ENCODE results near the gene ACE.
"Not testable (repeated sequence)": the region's sequence is repeated elsewhere in the genome, so short reads cannot be mapped to it uniquely, and the experiment has no call there.

Gene ACE

DNA sequence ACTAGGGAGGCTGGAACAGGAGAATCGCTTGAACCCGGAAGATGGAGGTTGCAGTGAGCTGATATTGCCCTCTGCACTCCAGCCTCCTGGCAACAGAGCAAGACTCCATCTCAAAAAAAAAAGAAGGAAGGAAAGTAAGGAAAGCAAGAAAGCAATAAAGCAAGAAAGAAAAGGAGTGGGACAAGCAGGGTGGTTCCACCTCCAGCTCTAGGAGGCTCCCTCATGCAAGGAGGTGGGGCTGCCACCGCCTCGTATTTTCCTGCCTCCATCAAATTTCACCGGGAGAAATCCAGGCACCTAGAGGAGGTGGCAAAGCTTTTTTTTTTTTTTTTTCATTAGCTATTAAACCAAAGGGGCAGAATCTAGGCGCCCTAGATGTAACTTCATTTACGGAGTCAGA is 31.8 kb upstream of the ACE start:
- DNase-seq, result no peak

DNA sequence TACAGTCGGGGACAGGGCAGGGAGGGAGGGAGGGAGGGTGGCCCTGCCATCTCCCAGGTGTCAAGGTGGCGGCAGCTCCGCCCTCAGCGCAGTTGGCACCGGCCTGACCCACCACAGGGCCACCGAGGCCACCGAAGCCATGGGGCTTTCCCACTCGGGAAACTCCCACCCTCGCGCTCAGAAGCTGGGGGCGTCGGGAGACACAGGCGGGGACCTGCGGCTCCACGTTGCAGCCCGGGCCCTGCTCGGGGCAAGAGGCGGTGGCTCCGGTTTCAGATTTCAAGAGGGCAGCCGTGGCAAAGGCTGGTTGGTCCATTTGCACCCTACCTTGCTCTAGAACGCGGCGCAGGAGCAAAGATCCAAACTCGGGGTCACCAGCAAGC is 31.3 kb upstream of the ACE start:
- DNase-seq, result peak; percentile 18

GRCh38 chr17:63445954-63446752 is 30.7 kb upstream of the ACE start, which contains the start of gene CYB561:
CYB561 (minus strand) TSS chr17:63446306; CDS start chr17:63437547, 8,759 bp downstream.
- peak; percentile 78 for DNase-seq

DNA sequence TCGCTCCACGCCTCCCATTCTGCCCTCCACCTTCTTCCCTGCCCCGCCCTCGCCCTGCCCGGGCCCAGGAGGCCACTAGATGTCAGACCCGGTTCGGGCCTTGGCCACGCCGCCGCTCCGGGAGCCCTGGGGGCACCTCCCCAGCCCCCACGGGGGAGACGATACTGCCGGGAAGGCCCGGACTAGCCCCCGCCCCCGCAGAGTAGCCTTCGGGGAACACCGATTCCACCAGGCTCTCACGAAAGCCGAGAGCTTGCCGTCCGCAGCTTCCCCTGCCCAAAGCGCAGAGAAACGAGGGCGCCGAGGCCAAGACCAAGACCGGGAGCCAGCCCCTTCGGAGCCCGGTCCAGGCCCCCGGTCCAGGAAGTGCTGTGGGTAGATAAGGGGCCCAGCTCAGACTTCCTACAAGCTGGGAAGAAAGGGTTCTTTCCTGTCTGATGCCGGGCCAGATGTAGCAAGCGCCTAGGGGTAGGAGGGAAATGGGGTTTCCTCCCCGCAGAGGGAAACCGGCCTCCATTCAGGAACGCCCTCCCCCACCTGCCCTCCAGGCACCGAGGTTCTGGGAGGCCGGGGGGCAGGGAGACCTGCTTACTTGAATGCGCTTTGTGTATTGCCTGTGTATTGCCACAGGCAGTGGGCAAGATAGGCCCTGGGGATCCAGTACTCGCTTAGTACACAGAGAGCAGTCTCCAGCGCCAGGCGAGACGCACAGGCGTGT is 29.9 kb upstream of the ACE start:
- peak; percentile 46 for DNase-seq

DNA sequence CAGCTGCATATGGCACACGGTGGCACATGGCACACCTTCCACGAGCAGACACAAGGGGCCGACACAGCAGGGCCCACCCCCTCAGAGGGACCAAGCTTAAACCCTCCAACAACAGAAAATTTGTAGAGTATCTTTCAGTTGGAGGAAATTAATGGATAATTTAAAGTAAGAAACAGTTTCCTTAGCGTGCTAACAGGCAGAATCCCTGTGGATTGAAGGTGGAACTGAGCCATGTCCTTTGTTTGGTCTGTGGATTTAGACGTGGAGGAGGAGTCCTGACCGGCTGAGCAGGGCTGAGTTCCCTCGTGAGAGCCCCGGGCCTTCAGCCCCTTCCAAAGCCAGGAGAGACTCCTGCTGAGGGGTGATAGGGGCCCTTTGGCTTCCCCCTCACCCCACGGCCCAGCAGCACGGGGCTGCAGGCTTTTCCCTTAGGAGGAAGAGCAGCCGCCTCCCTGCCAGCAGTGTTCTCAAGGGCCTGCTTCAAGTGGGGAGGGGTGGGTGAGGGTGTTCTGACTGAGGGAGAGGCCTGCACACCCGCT is 29.3 kb upstream of the ACE start:
- DNase-seq, result no peak

GRCh38 chr17:63448655-63449054 is 28.2 kb upstream of the ACE start:
- no peak for DNase-seq

GRCh38 chr17:63450551-63450950 is 26.3 kb upstream of the ACE start:
- no peak for DNase-seq

GRCh38 chr17:63451150-63451549 is 25.7 kb upstream of the ACE start:
- DNase-seq, result no peak

- DNase-seq, result no peak
Observed at GRCh38 chr17:63452046-63452961, 24.6 kb upstream of the ACE start.

DNA sequence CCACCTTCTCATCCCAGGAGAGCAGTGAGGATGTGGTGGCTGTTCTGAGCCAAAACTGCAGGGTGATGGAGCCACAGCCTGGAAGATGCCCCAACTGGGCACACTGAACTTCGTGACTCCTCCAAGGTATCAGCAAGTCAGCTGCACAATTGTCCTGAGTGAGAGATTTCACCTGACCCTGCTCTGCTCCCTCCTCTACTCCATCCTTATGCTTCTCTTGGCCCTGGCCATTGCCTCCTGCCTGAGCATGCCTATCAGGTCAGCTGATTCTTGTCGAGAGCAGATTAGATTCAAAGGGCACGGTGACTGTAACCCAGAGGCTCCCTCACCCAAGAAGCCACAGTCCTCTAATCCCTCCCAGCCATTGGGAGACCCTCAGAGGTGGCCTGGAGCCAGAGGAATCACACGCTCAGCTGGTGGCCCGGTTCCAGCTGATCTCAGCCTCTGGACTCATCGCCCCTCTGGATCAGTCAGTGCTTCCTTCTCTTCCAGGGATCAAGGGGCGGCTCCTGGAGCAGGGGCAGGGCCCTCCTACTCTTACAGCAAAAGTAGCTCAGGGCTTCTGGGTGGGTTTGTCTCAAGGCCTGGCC is 23.8 kb upstream of the ACE start:
- DNase-seq, result no peak

DNA sequence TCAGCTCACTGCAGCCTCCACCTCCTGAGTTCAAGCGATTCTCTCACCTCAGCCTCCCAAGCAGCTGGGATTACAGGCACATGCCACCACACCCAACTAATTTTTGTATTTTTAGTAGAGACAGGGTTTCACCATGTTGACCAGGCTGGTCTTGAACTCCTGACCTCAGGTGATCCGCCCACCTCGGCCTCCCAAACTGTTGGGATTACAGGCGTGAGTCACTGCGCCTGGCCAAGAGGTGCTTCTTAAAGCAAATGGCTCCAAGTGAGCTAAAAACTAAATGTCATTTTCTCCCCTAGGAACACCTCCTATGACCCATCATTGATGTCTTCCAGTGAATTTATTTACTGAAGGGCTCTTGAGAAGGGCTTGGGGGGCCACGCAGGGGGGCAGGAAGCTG is 22.5 kb upstream of the ACE start:
- DNase-seq, result not testable (repeated sequence)

DNA sequence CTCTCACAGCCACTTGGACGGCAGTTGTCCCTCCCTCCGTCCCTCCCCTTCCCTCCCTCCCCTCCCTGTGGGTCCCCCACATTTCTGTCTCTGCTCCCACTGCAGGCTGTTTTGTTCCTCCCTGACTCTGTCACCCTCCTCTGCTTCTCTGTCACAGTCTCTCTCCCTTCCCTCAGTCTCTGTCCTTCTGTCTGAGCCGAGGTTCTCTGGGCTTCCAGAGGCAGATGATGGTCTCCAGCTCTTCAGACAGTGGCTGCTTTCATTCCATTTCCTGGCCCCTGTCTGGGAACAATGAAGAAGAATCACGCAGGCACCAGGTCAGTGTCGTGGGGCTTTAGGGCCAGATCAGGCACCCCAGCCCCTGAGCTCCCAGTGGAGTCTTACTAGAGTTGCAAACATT is 21.9 kb upstream of the ACE start:
- DNase-seq, result no peak

- no peak for DNase-seq
Observed at GRCh38 chr17:63455417-63455816, 21.4 kb upstream of the ACE start.

- no peak for DNase-seq
Observed at GRCh38 chr17:63458478-63458877, 18.4 kb upstream of the ACE start.

- DNase-seq, result no peak
Observed at GRCh38 chr17:63460018-63460417, 16.8 kb upstream of the ACE start.

- DNase-seq, result no peak
Observed at GRCh38 chr17:63463771-63464170, 13.1 kb upstream of the ACE start.

GRCh38 chr17:63464691-63465236 is 12.1 kb upstream of the ACE start:
- no peak for DNase-seq

DNA sequence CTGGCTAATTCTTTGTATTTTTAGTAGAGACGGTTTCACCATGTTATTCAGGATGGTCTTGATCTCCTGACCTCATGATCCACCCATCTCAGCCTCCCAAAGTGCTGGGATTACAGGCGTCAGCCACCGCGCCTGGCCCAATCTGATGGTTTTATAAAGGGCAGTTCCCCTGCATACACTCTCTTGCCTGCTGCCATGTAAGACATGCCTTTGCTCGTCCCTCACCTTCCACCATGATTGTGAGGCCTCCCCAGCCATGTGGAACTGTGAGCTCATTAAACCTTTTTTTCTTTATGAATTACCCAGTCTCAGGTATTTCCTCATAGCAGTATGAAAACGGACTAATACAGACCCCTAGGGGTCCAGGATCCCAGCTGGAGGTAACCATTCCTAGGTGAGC is 8.8 kb upstream of the ACE start:
- not testable (repeated sequence) for DNase-seq

DNA sequence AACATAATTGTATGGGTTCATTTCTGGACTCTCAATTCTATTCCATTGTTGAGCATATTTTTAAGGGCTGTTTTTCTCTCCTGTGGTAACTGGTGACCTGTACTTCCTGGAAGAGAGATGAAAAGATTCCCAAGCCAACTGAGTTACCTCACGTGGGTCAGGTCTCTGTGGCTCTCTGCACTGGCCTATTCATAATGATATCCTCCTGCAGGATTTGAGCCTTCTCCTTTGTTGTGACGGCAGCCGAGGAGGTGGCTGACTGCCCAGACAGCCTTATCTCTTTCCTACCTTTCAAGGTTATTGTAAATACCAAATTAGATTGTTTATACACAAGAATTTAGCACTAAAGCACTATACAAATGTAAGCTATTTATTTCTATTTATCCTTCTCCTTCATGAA is 2.7 kb upstream of the ACE start:
- DNase-seq, result no peak

DNA sequence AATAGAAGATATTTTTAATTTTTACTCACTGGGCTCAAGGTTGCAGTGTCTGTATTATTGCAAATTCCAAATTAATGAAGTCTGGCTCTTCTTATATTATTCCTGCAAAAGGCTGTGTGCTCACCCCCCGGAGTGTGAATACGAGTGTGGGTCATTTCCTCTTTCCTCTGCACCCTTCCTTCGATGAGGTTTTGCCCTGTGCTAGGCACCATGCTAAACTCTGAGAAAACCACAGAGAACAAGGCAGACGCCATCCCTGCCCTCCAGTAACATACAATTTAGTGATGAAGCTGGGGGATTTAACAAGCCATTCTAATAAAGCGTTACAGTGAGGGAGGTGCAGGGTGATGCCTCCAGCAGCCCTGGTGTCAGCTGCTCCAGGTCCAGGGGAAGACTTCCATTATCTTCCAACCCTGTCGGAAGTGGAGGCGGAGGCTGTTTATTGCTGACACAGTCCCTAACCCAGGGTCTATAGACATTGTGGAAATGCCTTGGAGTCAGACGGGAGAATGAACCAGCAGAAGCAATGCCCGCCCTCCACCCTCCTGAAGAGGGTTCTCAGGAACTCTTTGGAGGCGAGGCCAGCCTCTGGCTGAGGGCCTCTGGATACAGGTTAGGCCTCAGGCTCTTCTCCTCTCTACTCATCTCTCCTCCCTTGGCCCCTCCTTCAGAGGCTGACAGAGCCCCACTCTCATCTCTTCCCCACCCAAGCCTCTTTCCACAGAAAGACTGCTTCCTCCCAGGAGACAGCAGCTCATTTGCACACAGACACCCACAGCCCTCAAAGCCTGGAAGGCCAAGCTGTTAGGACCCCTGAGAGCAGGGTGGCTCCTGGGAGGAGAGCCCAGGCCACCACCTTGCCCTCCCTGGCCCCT is 2.0 kb upstream of the ACE start:
- DNase-seq, result no peak

Measured in activated CD4-positive, alpha-beta T cell treated with anti-CD3 and anti-CD28 coated beads, Interleukin-2, Interleukin-6, amounts not matched to agents 100 ng/mL and 50 ng/mL, durations not matched to agents 16 hours and 8 hours (primary cell).